PC-9 (cell line): ENCODE results near the gene GRK2.

Experiments used
- CTCF ChIP-seq: fragments of 200-600 bp; sonication (generic); conservative IDR thresholded peaks from 2 replicates; pipeline ENCODE4 v1.6.1; 2017; ENCODE audit warnings: mixed run types, antibody characterized with exemption, mild to moderate bottlenecking, moderate library complexity
- EZH2 ChIP-seq: fragments of 200-600 bp; sonication (generic); IDR thresholded peaks from 2 replicates; pipeline ENCODE4 v1.8.0; 2017; ENCODE audit warnings: antibody characterized with exemption, low read depth

GRCh38 chr11:67245046-67245445, 21.2 kb upstream of the GRK2 start:
- TF ChIP-seq EZH2 = no peak
- no peak for TF ChIP-seq CTCF
